Measurements from ENCODE around the gene RAD51AP1.
"Not testable (repeated sequence)": the region's sequence is repeated elsewhere in the genome, so short reads cannot be mapped to it uniquely, and the experiment has no call there.

The RAD51AP1 gene, protein sequence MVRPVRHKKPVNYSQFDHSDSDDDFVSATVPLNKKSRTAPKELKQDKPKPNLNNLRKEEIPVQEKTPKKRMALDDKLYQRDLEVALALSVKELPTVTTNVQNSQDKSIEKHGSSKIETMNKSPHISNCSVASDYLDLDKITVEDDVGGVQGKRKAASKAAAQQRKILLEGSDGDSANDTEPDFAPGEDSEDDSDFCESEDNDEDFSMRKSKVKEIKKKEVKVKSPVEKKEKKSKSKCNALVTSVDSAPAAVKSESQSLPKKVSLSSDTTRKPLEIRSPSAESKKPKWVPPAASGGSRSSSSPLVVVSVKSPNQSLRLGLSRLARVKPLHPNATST
- total RNA-seq: 0.47 to 2.2 (median 1.1) reads per million in 4 donors

DNA sequence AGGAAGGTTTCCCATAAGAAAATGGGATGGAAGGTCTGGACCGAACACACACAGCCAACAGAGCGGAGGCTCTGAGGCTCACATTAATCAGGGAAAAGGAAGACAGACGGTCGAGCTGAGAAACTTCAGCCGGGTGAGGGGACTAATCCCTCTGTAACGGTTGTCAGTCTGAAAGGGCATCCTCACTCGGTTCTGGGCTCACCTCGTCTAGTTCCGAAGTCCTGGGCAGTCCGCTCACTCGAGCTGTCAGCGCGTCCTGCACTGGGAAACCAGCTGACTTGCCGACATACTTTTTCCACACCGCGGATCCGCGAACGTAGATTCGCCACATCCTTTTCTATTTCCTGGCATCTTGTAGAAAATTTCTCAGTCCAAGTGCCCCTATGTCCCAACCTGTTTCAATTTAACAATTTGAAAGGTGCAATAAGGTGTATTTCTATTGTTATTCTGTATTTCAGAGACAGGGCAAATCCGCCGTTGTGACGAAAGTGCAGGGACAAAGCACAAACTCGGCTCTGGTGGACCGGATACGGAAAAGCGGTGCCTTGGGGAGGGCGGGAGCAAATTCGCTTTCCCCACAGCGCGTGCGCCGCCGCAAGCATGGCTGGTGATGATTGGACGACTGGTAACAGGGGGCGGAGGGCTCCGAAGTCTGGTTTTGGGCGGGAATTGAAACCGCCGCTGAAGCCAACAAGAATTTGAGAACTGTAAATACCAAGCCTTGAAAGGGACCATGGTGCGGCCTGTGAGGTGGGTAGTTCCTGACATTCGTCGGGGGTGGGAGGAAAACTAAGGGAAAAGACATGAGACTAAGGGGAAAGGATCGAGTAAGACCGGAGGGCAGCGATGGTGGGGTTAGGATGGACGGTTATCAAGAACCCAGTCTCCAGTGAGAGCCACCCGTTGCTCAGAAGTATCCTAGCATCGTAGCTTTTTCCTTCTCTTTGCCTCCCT is at the start of gene RAD51AP1:
TSS of gene RAD51AP1 (plus strand) at position 684 of the 954 bp plus-strand sequence. CDS start at position 734, 50 bp downstream.
- DNase-seq: peak; percentile 89 to 98 (median 92)

DNA sequence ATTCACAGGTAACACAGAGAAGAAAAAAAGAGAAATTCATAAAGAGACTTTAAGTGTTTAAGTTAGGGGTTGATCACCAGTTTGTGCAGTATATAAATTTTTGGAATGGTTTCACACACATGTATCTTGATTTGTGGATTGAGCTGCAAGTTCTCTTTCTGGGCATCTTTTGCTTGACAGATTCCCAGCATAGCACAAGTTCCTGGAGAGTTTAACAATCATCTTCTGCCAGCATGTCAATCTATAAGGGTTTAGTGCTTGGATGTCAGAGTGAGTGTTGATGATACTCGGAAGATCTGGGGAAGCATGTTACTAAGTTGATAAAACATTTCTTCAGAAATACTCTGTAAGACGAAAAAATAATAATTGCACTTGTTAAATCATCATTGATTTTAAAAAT is 49.1 kb upstream of the RAD51AP1 start:
- DNase-seq: no peak

- DNase-seq: no peak
Measured at GRCh38 chr12:4490973-4491372, 47.7 kb upstream of the RAD51AP1 start.

- DNase-seq: peak in 1 of 5 donors; percentile 37
Measured at GRCh38 chr12:4496145-4496838, 42.4 kb upstream of the RAD51AP1 start.

DNA sequence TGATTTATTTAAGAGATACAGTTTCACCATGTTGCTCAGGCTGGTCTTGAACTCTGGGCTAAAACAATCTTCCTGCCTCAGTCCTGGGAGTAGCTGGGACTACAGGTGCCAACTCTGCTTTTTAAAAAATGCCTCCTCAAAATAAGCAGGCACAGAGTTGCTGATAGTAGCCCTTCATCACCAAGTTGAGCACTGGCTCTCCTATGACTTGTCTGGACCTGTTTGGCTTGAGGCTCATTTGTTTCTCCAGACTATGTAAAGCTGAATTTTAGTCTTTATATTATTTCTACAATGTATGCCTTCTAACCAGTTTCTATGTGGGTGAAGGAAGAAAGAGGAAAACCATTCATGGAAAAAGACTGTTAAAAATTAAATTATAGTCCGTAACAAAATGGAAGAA is 39.5 kb upstream of the RAD51AP1 start:
- DNase-seq: no peak

DNA sequence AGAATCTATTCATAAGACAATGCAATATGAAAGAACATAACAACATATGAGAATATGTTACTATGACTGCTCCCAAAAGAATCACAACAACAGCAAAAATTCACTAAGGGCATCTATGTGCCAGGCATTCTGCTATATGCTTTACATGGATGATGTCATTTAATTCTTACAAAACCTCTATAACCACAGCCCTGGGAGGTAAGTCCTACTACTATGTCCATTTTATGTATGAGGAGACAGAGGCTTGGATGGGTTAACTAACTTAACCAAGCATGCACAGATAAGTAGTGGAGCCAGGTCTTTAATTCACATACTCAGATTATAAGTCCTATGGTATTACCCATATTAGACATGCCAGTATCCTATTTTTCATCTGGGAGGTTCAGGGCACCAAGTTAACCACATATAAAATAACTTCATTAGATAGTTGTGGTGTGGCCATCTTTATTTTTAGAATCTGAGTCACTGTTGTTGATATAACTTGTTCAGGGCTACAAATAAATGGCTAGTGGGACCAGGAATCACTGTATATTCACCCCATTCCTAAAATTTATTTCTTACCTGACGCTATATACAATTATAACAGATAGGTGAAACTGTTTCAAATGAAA is 33.2 kb upstream of the RAD51AP1 start:
- DNase-seq: peak in 1 of 5 donors; percentile 7

DNA sequence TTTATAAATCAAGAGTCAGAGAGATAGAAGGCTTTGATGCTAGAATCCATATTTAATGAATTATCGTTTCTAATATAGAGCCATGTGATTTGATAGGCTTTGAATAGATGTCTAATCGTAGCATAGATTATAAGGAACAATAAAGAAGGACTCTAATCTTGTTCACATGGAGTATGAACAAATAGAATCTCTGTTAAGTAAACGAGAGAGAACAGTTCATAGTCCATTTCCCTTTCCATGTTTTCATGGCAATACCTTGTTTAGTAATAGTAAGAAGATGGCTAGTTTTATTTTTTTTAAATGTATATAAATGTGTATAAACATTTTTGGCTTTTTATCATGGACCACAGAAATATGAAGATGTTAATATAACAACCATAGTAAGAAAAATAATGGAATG is 32.3 kb upstream of the RAD51AP1 start:
- no peak for DNase-seq

GRCh38 chr12:4506870-4507269 is 31.8 kb upstream of the RAD51AP1 start:
- DNase-seq: peak in 1 of 5 donors; percentile 90

DNA sequence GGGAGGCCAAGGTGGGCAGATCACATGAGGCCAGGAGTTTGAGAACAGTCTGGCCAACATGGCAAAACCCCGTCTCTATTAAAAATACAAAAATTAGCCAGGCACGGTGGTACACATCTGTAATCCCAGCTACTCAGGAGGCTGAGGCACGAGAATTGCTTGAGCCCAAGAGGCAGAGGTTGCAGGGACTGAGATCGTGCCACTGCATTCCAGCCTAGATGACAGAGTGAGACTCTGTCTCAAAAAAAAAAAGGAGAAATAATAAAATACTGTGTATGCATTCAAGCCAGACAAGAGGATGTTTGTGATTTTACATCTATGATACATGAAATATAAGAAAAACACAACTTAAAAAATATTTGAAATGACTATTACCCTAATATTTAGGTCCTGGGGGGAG is 30.2 kb upstream of the RAD51AP1 start:
- not testable (repeated sequence) for DNase-seq

GRCh38 chr12:4509269-4509668 is 29.4 kb upstream of the RAD51AP1 start:
- DNase-seq: not testable (repeated sequence)

DNA sequence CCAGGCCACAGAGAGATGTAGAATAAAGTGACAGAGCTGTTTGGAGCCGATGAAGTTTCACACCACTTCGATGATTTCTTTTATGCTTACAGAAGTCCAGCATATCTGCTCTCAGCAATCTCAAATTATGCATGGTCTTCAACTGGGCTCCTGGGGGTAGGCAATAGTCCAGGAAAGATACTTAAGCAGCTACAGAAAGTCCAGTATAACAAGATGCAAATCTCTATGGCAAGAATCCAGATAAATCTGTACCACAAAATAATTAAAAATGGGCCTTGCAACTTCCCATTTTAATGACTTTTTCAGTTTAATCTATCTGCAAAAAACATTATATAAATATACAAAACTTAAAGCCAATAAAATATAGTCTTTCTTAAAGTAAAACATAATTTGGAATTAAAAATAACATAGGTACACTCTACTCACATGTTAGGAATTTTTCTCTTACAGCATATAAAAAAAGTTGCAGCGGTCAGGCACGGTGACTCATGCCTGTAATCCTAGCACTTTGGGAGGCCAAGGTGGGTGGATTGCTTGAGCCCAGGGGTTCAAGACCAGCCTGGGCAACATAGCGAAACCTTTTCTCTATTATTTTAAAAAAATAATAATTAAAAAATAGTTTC is 20.5 kb upstream of the RAD51AP1 start:
- DNase-seq: no peak

GRCh38 chr12:4523443-4523842 is 15.2 kb upstream of the RAD51AP1 start:
- not testable (repeated sequence) for DNase-seq

GRCh38 chr12:4526923-4527546 is 11.7 kb upstream of the RAD51AP1 start:
- peak in 1 of 5 donors; percentile 15 for DNase-seq

DNA sequence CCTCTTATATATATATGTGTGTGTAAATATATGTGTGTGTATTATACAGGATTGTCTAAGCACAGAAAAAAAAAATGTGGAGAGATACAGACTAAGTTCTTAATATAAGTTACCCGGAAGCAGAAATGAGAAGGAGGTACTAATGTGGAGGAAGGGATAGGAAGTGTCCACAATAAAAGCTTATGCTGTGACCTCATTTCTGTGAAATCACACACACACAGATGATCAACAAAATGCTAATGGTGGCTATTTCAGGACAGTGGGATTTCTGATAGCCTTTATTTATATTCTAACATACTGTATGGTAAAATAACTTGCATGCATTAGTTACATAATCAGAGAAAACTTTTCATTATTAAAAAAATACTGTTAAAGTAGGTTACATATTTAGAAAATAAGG is 8.5 kb upstream of the RAD51AP1 start:
- DNase-seq: no peak

- no peak for DNase-seq
Measured at GRCh38 chr12:4530982-4531586, 7.6 kb upstream of the RAD51AP1 start.

DNA sequence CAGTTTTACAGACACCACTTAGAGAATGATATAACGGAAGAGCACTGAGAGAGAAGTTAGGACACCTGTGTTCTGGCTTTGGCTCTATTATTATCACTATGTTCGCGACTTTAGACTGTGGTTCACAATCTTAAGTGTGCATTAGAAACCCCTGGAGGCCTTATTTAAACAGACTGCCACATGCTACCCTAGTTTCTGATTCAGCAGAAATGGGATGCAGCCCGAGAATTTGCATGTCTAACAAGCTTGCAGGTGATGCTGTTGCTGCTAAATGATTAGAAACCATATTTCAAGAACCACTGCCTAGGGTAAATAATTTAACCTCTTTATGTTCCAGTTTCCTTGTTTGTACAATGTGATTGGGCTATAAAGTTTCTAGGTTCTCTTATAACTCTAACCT is 3.6 kb upstream of the RAD51AP1 start:
- DNase-seq: no peak

DNA sequence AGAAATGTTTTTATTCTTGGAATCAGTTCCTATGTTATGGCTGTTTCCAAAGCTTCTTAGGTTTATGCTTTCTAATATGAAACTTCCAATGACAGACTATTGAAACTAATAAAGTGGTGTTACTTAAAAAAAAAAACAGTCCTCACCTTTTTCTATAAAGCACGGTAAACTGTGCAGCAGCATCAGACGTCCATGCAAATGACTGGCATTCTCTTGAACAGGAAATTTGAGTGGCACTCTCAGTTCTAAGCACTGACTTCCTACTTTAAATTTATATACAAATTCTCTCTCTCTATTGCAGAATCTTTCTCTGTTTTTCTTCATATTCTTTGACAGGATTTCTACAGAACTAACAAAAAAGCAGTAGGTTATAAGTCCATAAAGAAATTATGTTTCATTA is 2.8 kb upstream of the RAD51AP1 start:
- DNase-seq: no peak

DNA sequence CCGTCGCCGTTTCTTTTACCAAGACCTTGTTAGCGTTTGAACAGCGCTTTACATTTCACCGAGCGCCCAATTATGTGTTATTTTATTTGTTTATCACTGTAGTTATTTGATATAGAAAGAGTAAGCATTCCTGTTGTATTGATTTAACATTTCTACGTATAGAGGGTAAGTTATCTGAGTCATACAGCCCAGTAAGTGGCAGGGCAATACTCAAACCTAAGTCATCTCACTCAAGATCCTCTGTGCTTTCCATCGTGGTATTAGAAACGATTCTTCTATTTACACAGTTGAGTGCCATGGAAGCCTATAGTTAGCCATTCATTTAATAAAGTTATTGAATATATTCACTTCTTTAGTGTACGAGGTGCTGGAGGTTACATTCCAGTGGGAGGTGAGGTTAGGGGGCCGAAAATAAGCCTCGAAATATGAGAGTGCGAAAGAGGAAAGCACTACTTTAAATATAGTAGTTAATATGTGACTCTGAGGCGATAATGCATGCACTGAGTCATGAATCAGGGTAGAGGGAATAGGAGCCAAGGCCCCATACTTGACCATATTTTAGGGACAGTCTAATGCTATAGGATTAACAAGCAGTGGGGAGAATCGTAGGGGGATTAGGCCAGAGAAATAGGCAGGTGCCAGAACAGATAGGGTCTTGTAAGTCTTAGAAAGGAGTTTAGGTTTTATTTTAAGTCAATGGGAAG is 629 bp downstream of the RAD51AP1 start:
- DNase-seq: no peak

GRCh38 chr12:4540170-4540569 is 1.5 kb downstream of the RAD51AP1 start:
- peak in 1 of 5 donors; percentile 17 for DNase-seq

DNA sequence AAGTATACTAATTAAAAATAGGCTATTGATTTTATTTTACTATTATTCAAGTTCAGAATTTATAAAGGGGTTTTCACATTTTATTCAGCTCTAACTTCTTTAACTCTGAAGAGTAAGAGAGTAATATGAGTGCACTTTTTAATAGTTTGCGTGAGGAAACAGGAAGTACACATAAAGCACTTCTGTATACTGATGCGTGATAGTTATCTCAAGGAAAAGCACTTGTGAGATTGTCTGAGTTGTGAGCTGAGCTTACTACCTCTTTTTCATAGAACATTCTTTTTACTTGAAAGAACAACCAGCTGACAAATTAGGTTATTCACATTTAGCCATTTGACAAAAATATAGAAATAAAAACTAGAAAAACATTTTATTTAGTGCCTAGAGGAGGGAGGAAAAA is 1.9 kb downstream of the RAD51AP1 start:
- DNase-seq: peak in 1 of 5 donors; percentile 9

Measured in T-helper 1 cell (primary cell).